ENCODE data around the gene RCOR1.

GRCh38 chr14:102734436-102734835, 142.0 kb downstream of the RCOR1 start:
- TF ChIP-seq CTCF (IDR thresholded peaks at IDR 0.05) (no peak), EP300 (IDR thresholded peaks at IDR 0.05; ENCODE audit: low read depth) (no peak)

Measured in transverse colon (tissue), 3 donors.